ENCODE results near the gene DYRK1A.
"Not testable (repeated sequence)": the region's sequence is repeated elsewhere in the genome, so short reads cannot be mapped to it uniquely, and the experiment has no call there.

DYRK1A gene

GRCh38 chr21:37505963-37506362 is 139.4 kb downstream of the DYRK1A start:
- Histone ChIP-seq H3K9ac (ENCODE audit: low read depth, low read length) (no peak overlapping the region), H3K36me3 (ENCODE audit: insufficient read depth, low read depth, low read length) (peaks cover 80% of the 10 kb centered on the region)

GRCh38 chr21:37507716-37508115 is 141.1 kb downstream of the DYRK1A start:
- Histone ChIP-seq H3K27ac (ENCODE audit: low read length) (no peak overlapping the region), H3K9me3 (ENCODE audit: insufficient read depth, low read depth, low read length) (no peaks in the 10 kb centered on the region), H3K9ac (ENCODE audit: low read depth, low read length) (no peak overlapping the region), H3K4me1 (ENCODE audit: insufficient read depth, low read length) (peaks cover 7% of the 10 kb centered on the region; the same call in 1 of the 2 replicates), H3K4me3 (ENCODE audit: low read length) (no peak overlapping the region), H3K27me3 (ENCODE audit: insufficient read depth, low read length) (no peaks in the 10 kb centered on the region), H3K36me3 (ENCODE audit: insufficient read depth, low read depth, low read length) (peaks cover 91% of the 10 kb centered on the region)

More at GRCh38 chr21:37505963-37506362, 139.4 kb downstream of the DYRK1A start:
- Histone ChIP-seq H3K4me1 (ENCODE audit: insufficient read depth, low read length) (no peaks in the 10 kb centered on the region), H3K27ac (ENCODE audit: low read length) (no peak overlapping the region), H3K27me3 (ENCODE audit: insufficient read depth, low read length) (no peaks in the 10 kb centered on the region), H3K4me3 (ENCODE audit: low read length) (no peak overlapping the region), H3K9me3 (ENCODE audit: insufficient read depth, low read depth, low read length) (no peaks in the 10 kb centered on the region)

- H3K9ac ChIP-seq (ENCODE audit: low read depth, low read length) = no peak overlapping the region
- no peaks in the 10 kb centered on the region for H3K9me3 ChIP-seq (ENCODE audit: insufficient read depth, low read depth, low read length)
- H3K27me3 ChIP-seq (ENCODE audit: insufficient read depth, low read length) = no peaks in the 10 kb centered on the region
- peaks cover 90% of the 10 kb centered on the region for H3K36me3 ChIP-seq (ENCODE audit: insufficient read depth, low read depth, low read length)
- H3K27ac ChIP-seq (ENCODE audit: low read length) = no peak overlapping the region
- no peak overlapping the region for H3K4me3 ChIP-seq (ENCODE audit: low read length)
- H3K4me1 ChIP-seq (ENCODE audit: insufficient read depth, low read length) = peaks cover 10% of the 10 kb centered on the region
Measured at GRCh38 chr21:37508341-37508740, 141.8 kb downstream of the DYRK1A start.

GRCh38 chr21:37509802-37510393 is 143.3 kb downstream of the DYRK1A start:
- Histone ChIP-seq H3K9me3 (ENCODE audit: insufficient read depth, low read depth, low read length) (no peaks in the 10 kb centered on the region), H3K4me3 (ENCODE audit: low read length) (no peak overlapping the region), H3K27ac (ENCODE audit: low read length) (no peak overlapping the region), H3K9ac (ENCODE audit: low read depth, low read length) (no peak overlapping the region), H3K36me3 (ENCODE audit: insufficient read depth, low read depth, low read length) (peaks cover 99% of the 10 kb centered on the region), H3K27me3 (ENCODE audit: insufficient read depth, low read length) (no peaks in the 10 kb centered on the region), H3K4me1 (ENCODE audit: insufficient read depth, low read length) (peaks cover 26% of the 10 kb centered on the region)

GRCh38 chr21:37511848-37512247 is 145.3 kb downstream of the DYRK1A start:
- H3K27me3 ChIP-seq (ENCODE audit: insufficient read depth, low read length) = no peaks in the 10 kb centered on the region
- H3K4me3 ChIP-seq (ENCODE audit: low read length) = no peak overlapping the region
- H3K27ac ChIP-seq (ENCODE audit: low read length) = no peak overlapping the region
- H3K9me3 ChIP-seq (ENCODE audit: insufficient read depth, low read depth, low read length) = no peaks in the 10 kb centered on the region
- H3K36me3 ChIP-seq (ENCODE audit: insufficient read depth, low read depth, low read length) = peaks cover 92% of the 10 kb centered on the region
- H3K4me1 ChIP-seq (ENCODE audit: insufficient read depth, low read length) = peaks cover 26% of the 10 kb centered on the region
- no peak overlapping the region for H3K9ac ChIP-seq (ENCODE audit: low read depth, low read length)

- no peaks in the 10 kb centered on the region for H3K27me3 ChIP-seq (ENCODE audit: insufficient read depth, low read length)
- no peak overlapping the region for H3K4me3 ChIP-seq (ENCODE audit: low read length)
- H3K4me1 ChIP-seq (ENCODE audit: insufficient read depth, low read length) = peaks cover 26% of the 10 kb centered on the region
- no peak overlapping the region for H3K27ac ChIP-seq (ENCODE audit: low read length)
- no peaks in the 10 kb centered on the region for H3K9me3 ChIP-seq (ENCODE audit: insufficient read depth, low read depth, low read length)
- no peak overlapping the region for H3K9ac ChIP-seq (ENCODE audit: low read depth, low read length)
- H3K36me3 ChIP-seq (ENCODE audit: insufficient read depth, low read depth, low read length) = peaks cover 80% of the 10 kb centered on the region
Measured at GRCh38 chr21:37513383-37513782, 146.8 kb downstream of the DYRK1A start.

- no peaks in the 10 kb centered on the region for H3K9me3 ChIP-seq (ENCODE audit: insufficient read depth, low read depth, low read length)
- H3K27ac ChIP-seq (ENCODE audit: low read length) = peak overlapping the region; percentile 18
- H3K27me3 ChIP-seq (ENCODE audit: insufficient read depth, low read length) = no peaks in the 10 kb centered on the region
- peaks cover 72% of the 10 kb centered on the region for H3K36me3 ChIP-seq (ENCODE audit: insufficient read depth, low read depth, low read length)
- no peak overlapping the region; the same call in 1 of the 2 replicates for H3K9ac ChIP-seq (ENCODE audit: low read depth, low read length)
- H3K4me3 ChIP-seq (ENCODE audit: low read length) = no peak overlapping the region
- H3K4me1 ChIP-seq (ENCODE audit: insufficient read depth, low read length) = peaks cover 26% of the 10 kb centered on the region
Measured at GRCh38 chr21:37514038-37514667, 147.6 kb downstream of the DYRK1A start.

- Histone ChIP-seq H3K4me3 (ENCODE audit: low read length) (no peak overlapping the region), H3K27ac (ENCODE audit: low read length) (no peak overlapping the region), H3K4me1 (ENCODE audit: insufficient read depth, low read length) (peaks cover 42% of the 10 kb centered on the region), H3K36me3 (ENCODE audit: insufficient read depth, low read depth, low read length) (peaks cover 43% of the 10 kb centered on the region), H3K27me3 (ENCODE audit: insufficient read depth, low read length) (no peaks in the 10 kb centered on the region), H3K9ac (ENCODE audit: low read depth, low read length) (no peak overlapping the region), H3K9me3 (ENCODE audit: insufficient read depth, low read depth, low read length) (no peaks in the 10 kb centered on the region)
Measured at GRCh38 chr21:37516998-37517397, 150.4 kb downstream of the DYRK1A start.

- Histone ChIP-seq H3K36me3 (ENCODE audit: insufficient read depth, low read depth, low read length) (peaks cover 13% of the 10 kb centered on the region), H3K27me3 (ENCODE audit: insufficient read depth, low read length) (no peaks in the 10 kb centered on the region), H3K9me3 (ENCODE audit: insufficient read depth, low read depth, low read length) (no peaks in the 10 kb centered on the region), H3K9ac (ENCODE audit: low read depth, low read length) (no peak overlapping the region), H3K4me1 (ENCODE audit: insufficient read depth, low read length) (peaks cover 17% of the 10 kb centered on the region; the same call in 1 of the 2 replicates), H3K4me3 (ENCODE audit: low read length) (no peak overlapping the region), H3K27ac (ENCODE audit: low read length) (no peak overlapping the region)
Measured at GRCh38 chr21:37520801-37521200, 154.2 kb downstream of the DYRK1A start.

GRCh38 chr21:37521658-37522057 is 155.1 kb downstream of the DYRK1A start:
- H3K36me3 ChIP-seq (ENCODE audit: insufficient read depth, low read depth, low read length) = peaks cover 5% of the 10 kb centered on the region
- no peak overlapping the region for H3K9ac ChIP-seq (ENCODE audit: low read depth, low read length)
- no peaks in the 10 kb centered on the region for H3K9me3 ChIP-seq (ENCODE audit: insufficient read depth, low read depth, low read length)

GRCh38 chr21:37522641-37523295 is 156.2 kb downstream of the DYRK1A start:
- no peaks in the 10 kb centered on the region for H3K27me3 ChIP-seq (ENCODE audit: insufficient read depth, low read length)
- no peak overlapping the region for H3K4me3 ChIP-seq (ENCODE audit: low read length)
- H3K9ac ChIP-seq (ENCODE audit: low read depth, low read length) = no peak overlapping the region
- peaks cover 17% of the 10 kb centered on the region; the same call in 1 of the 2 replicates for H3K4me1 ChIP-seq (ENCODE audit: insufficient read depth, low read length)
- H3K36me3 ChIP-seq (ENCODE audit: insufficient read depth, low read depth, low read length) = no peaks in the 10 kb centered on the region; the same call in 1 of the 2 replicates
- H3K27ac ChIP-seq (ENCODE audit: low read length) = no peak overlapping the region
- H3K9me3 ChIP-seq (ENCODE audit: insufficient read depth, low read depth, low read length) = no peaks in the 10 kb centered on the region

More at GRCh38 chr21:37521658-37522057, 155.1 kb downstream of the DYRK1A start:
- Histone ChIP-seq H3K4me3 (ENCODE audit: low read length) (no peak overlapping the region), H3K27ac (ENCODE audit: low read length) (no peak overlapping the region), H3K27me3 (ENCODE audit: insufficient read depth, low read length) (no peaks in the 10 kb centered on the region), H3K4me1 (ENCODE audit: insufficient read depth, low read length) (peaks cover 17% of the 10 kb centered on the region; the same call in 1 of the 2 replicates)

- H3K4me3 ChIP-seq (ENCODE audit: low read length); H3K9me3 ChIP-seq (ENCODE audit: insufficient read depth, low read depth, low read length); H3K36me3 ChIP-seq (ENCODE audit: insufficient read depth, low read depth, low read length); H3K27me3 ChIP-seq (ENCODE audit: insufficient read depth, low read length); H3K9ac ChIP-seq (ENCODE audit: low read depth, low read length); H3K27ac ChIP-seq (ENCODE audit: low read length): not testable (repeated sequence)
- peaks cover 17% of the 10 kb centered on the region; the same call in 1 of the 2 replicates for H3K4me1 ChIP-seq (ENCODE audit: insufficient read depth, low read length)
Measured at GRCh38 chr21:37524944-37525343, 158.4 kb downstream of the DYRK1A start.
